Cardiac septum (tissue), 1 donor: Measurements from ENCODE around the gene SIRT4. TPM values are rescaled to one million over a fixed set of nuclear protein-coding genes. Genes with fewer than 3 reads are reported as not detected.
A peak's percentile ranks its signal among the peaks of the same experiment; 100 is the strongest.

Source experiments
- DNase-seq: peaks from one replicate; pipeline ENCODE4 v3.0.0-alpha.2; 2020; ENCODE audit warnings: low spot score
- intact Hi-C: fragments of 100-400 bp; cut with DNase I; formaldehyde crosslinking; loops from one replicate; pipeline ENCODE4 v1.14.0; 2022
- total RNA-seq: library from RNA; stranded (reverse); fragmentation: NEBNext Ultra II Directional; extraction: Animal tissue kit (Norgen Biotek cat#: 25700); gene quantifications from one replicate; pipeline ENCODE4 v1.2.1, GENCODE V29; 2021
- donor health status: DM: no; HTN: no; CAD: no.

Gene SIRT4
- total RNA-seq, 1 donor from 2014 or later = 2.4 TPM

DNA sequence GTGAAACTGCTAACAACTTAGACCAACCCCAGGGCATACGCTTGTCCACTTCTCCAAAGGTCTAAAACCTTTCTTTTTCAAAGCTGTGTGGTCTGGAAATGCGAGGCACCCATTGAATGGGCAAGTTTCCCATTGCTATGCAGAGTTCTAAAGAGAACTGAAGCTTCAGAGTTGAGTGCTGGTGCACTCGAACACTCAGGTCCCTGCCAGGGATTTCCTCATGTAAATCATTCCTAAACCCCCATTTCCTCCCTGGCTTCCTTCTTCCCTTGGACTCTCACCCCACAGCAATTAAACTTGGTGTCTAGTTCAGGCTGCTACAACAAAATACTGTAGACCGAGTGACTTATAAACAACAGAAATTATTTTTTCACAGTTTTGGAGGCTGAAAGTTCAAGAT lies 34.4 kb upstream of the SIRT4 start:
- intact Hi-C loops = loop anchor here (2.0 to 10.0 kb wide), 2 partner anchors 23 to 153 kb away; partner anchors contain the start of genes RAB35 and RNU4-2
- no peak for DNase-seq

- intact Hi-C loops = no loop called here
- DNase-seq = no peak
Measured at GRCh38 chr12:120276734-120277133, 25.4 kb upstream of the SIRT4 start.

- intact Hi-C loops = no loop called here
- no peak for DNase-seq
Measured at GRCh38 chr12:120278137-120279069, 23.7 kb upstream of the SIRT4 start.

DNA sequence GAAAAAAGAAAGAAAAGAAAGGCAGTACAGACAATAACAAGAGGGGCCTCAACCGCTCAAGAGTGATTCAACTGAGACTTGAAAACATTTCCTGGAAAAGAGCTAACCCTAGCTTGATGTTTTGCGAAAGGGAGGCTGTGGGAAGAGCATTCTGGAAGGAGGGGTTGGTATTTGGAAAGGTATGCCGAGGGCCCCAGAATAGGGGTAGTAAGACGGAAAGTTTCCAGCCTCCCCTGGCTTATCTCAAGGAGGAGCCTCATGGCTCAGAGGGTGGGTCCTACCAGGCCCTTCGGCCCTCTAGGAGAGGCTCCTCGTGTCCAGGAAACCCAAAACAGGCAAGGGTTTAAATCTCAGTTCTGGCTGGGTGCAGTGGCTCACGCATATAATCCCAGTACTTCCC lies 18.8 kb upstream of the SIRT4 start:
- no peak for DNase-seq
- intact Hi-C loops = no loop called here

GRCh38 chr12:120284381-120284780 lies 17.7 kb upstream of the SIRT4 start:
- no peak for DNase-seq
- intact Hi-C loops = no loop called here

DNA sequence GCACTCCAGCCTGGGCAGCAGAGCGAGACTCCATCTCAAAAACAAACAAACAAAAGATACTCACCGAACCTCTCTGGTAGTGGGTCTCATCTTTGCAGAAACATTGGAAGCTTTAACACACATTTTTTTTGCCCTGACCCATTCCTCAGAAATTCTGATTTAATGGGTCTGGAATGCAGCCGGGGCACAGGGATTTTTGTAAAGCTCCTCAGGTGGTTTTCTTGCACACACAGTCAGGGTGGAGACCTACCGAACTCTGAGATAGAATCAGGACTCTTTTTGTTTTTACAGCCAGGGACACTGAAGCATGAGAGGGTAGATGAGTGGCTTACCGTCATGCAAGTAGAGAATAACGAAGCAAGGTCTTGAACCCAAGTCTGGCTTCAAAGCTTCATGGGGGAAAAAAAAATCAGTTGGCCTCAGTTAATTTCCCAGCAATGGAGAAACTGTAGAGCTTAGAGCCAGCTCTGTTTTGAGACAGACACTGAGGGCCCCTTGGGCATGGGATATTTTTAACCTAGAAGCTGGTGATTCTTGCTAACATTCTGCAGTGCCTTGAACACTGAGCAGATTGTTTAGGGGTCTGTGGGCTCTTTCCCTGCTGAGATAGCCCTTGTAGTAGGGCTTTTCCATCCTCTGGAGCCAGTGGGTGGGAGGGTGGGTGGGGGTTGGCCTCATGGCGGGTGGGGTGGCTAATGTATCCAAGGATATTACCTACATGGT lies 15.2 kb upstream of the SIRT4 start:
- intact Hi-C loops = no loop called here
- DNase-seq = no peak

- intact Hi-C loops = no loop called here
- no peak for DNase-seq
Measured at GRCh38 chr12:120287491-120287890, 14.6 kb upstream of the SIRT4 start.

GRCh38 chr12:120290609-120291305 lies 11.4 kb upstream of the SIRT4 start:
- intact Hi-C loops = loop anchor here (2.0 kb wide), 1 partner anchor 24 kb away; no protein-coding TSS in a partner anchor
- DNase-seq = no peak

DNA sequence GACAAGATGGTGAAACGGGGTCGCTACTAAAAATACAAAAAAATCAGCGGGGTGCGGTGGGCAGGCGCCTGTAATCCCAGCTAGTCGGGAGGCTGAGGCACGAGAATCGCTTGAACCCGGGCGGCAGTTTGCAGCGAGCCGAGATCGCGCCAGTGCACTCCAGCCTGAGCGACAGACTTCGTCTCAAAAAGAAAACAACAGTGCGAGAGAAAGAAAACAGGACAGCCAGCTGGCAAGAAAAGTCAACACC lies 9.8 kb upstream of the SIRT4 start:
- intact Hi-C loops = no loop called here
- DNase-seq = no peak

GRCh38 chr12:120292661-120293531 lies 9.2 kb upstream of the SIRT4 start, which contains the start of gene RNU4-1:
RNU4-1 (minus strand) TSS chr12:120293237.
- DNase-seq = no peak
- intact Hi-C loops = no loop called here

- no peak for DNase-seq
Measured at GRCh38 chr12:120314220-120314619, 12.1 kb downstream of the SIRT4 start.

DNA sequence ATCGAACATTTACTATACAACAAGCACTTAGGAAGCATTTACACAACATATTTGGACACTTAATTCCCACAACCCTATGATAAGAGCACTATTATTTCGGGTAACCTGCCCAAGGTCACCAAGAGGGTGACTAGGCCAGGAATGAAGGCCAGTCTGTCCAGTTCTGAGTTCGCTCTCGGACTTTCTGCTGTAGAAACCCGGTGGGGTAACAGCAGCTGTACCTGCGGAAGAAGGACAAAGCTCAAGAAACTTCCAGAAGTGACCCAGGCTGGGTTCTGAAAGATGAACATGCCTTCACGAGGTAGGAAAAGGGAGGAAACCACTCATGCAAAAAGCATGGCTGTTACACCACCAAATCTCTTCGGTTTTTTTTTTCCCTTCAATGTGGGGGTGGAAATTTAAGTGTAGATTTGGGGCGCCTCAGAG lies 14.7 kb downstream of the SIRT4 start:
- DNase-seq = no peak
- intact Hi-C loops = no loop called here

More at GRCh38 chr12:120314220-120314619, 12.1 kb downstream of the SIRT4 start:
- intact Hi-C loops = no loop called here

- peak; percentile 100 for DNase-seq
- intact Hi-C loops = no loop called here
Measured at GRCh38 chr12:120317224-120318105, 15.3 kb downstream of the SIRT4 start.

GRCh38 chr12:120321382-120322202 lies 19.5 kb downstream of the SIRT4 start:
- intact Hi-C loops = no loop called here
- DNase-seq = no peak

DNA sequence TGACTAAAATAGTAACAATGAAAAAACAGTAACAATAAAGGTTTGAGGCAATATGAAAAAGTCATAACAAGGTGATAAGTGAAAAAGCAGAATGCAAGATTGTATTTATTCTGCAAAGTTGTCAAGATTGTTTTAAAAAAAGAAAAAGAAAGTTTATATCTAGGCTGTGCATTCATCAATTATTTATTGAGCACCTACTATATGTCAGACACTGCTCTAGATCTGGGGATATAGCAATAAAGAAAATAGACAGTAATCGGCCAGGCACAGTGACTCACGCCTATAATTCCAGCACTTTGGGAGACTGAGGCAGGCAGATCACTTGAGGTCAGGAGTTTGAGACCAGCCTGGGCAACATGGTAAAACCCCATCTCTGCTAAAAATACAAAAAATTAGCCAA lies 21.7 kb downstream of the SIRT4 start:
- intact Hi-C loops = no loop called here

GRCh38 chr12:120324841-120325417 lies 22.8 kb downstream of the SIRT4 start:
- no peak for DNase-seq
- intact Hi-C loops = no loop called here

More for the DNA sequence above, 21.7 kb downstream of the SIRT4 start:
- DNase-seq = no peak

DNA sequence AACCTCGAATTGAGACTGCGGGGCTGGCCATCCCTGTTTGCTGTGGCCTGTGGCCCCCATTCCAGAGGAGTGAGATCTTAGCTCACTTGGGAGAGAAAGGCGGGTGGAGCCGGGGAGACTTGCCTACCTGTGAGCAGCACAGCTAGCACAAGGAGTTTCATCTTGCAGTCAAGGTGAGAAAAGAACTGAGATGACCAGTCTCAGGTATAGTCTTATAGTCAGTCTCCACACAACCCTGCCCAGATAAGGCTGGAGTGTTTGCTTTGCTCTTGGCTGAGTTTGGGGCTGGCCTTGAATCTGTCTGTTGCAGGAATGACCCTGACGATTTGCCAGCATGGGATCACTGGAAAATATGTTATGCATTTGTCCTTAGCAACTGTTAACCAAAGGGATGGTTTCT lies 25.5 kb downstream of the SIRT4 start, which contains the start of gene PLA2G1B:
Gene PLA2G1B (minus strand): TSS at position 187 of the 400 bp plus-strand sequence. CDS start 26 bp downstream, at position 161.
- intact Hi-C loops = no loop called here
- DNase-seq = no peak
